ENCODE data around the gene C1orf74. TPM values are rescaled to one million over a fixed set of nuclear protein-coding genes. Genes with fewer than 3 reads are reported as not detected.
A peak's percentile ranks its signal among the peaks of the same experiment; 100 is the strongest.

The C1orf74 gene
- total RNA-seq, 2 experiments from 2014 or later = 1.9 to 2.0 TPM

GRCh38 chr1:209780268-209780667, 4.1 kb downstream of the C1orf74 start:
- Mint-ChIP-seq H3K27me3 (no peaks in the 10 kb centered on the region), H3K4me1 (peaks cover 64% of the 10 kb centered on the region), H3K27ac (peak overlapping the region; percentile 68), H3K9me3 (no peaks in the 10 kb centered on the region), H3K36me3 (ENCODE audit: low read depth) (peaks cover 75% of the 10 kb centered on the region), H3K4me3 (peak overlapping the region; percentile 27)
- CTCF ChIA-PET = interaction anchor here (1.0 to 4.7 kb wide), 3 partner anchors 12 to 31 kb away, joined by 3 to 27 read pairs (median 6); no protein-coding TSS in a partner anchor
- POLR2A ChIA-PET = no interaction called here
- no peak for DNase-seq

GRCh38 chr1:209778102-209778501, 6.3 kb downstream of the C1orf74 start:
- H3K36me3 Mint-ChIP-seq (ENCODE audit: low read depth) = peaks cover 84% of the 10 kb centered on the region
- no peak overlapping the region for H3K27ac Mint-ChIP-seq
- H3K9me3 Mint-ChIP-seq = no peaks in the 10 kb centered on the region
- ChIA-PET POLR2A (interaction anchor here (1.2 kb wide), 1 partner anchor 22 kb away, joined by 3 read pairs; the partner anchor contains the start of gene TRAF3IP3), CTCF (interaction anchor here (0.5 to 4.7 kb wide), 4 partner anchors 9 to 29 kb away, joined by 3 to 27 read pairs (median 4); no protein-coding TSS in a partner anchor)
- H3K4me3 Mint-ChIP-seq = no peak overlapping the region
- peaks cover 59% of the 10 kb centered on the region for H3K4me1 Mint-ChIP-seq
- no peak for DNase-seq
- no peaks in the 10 kb centered on the region for H3K27me3 Mint-ChIP-seq

GRCh38 chr1:209777587-209777986, 6.8 kb downstream of the C1orf74 start:
- DNase-seq = no peak
- CTCF ChIA-PET = interaction anchor here (0.5 to 4.7 kb wide), 3 partner anchors 10 to 21 kb away, joined by 3 to 27 read pairs (median 4); no protein-coding TSS in a partner anchor
- Mint-ChIP-seq H3K27me3 (no peaks in the 10 kb centered on the region), H3K27ac (peak overlapping the region; percentile 37), H3K4me1 (peaks cover 54% of the 10 kb centered on the region), H3K9me3 (no peaks in the 10 kb centered on the region), H3K4me3 (no peak overlapping the region), H3K36me3 (ENCODE audit: low read depth) (peaks cover 80% of the 10 kb centered on the region)
- POLR2A ChIA-PET = interaction anchor here (1.2 kb wide), 1 partner anchor 22 kb away, joined by 3 read pairs; the partner anchor contains the start of gene TRAF3IP3

- Mint-ChIP-seq H3K36me3 (ENCODE audit: low read depth) (peaks cover 64% of the 10 kb centered on the region), H3K4me1 (peaks cover 47% of the 10 kb centered on the region)
- no peak for DNase-seq
Observed at GRCh38 chr1:209775678-209776077, 8.7 kb downstream of the C1orf74 start.

GRCh38 chr1:209774592-209774991, 9.8 kb downstream of the C1orf74 start:
- Mint-ChIP-seq H3K27ac (peak overlapping the region; percentile 48), H3K9me3 (no peaks in the 10 kb centered on the region), H3K4me3 (no peak overlapping the region), H3K4me1 (peaks cover 42% of the 10 kb centered on the region), H3K27me3 (no peaks in the 10 kb centered on the region), H3K36me3 (ENCODE audit: low read depth) (peaks cover 55% of the 10 kb centered on the region)
- CTCF ChIA-PET = interaction anchor here (0.7 to 1.9 kb wide), 8 partner anchors 9 to 49 kb away, joined by 3 to 9 read pairs (median 4); partner anchors contain the start of gene C1orf74
- POLR2A ChIA-PET = interaction anchor here (0.7 to 1.0 kb wide), 2 partner anchors 8 to 47 kb away, joined by 4 read pairs; no protein-coding TSS in a partner anchor
- DNase-seq = no peak

More at GRCh38 chr1:209775678-209776077, 8.7 kb downstream of the C1orf74 start:
- H3K9me3 Mint-ChIP-seq = no peaks in the 10 kb centered on the region
- no peaks in the 10 kb centered on the region for H3K27me3 Mint-ChIP-seq
- POLR2A ChIA-PET = no interaction called here
- no peak overlapping the region for H3K27ac Mint-ChIP-seq
- CTCF ChIA-PET = interaction anchor here (0.9 to 1.9 kb wide), 6 partner anchors 7 to 48 kb away, joined by 3 to 9 read pairs (median 5); no protein-coding TSS in a partner anchor
- no peak overlapping the region for H3K4me3 Mint-ChIP-seq

- peaks cover 30% of the 10 kb centered on the region for H3K36me3 Mint-ChIP-seq (ENCODE audit: low read depth)
- no peak overlapping the region for H3K27ac Mint-ChIP-seq
- DNase-seq = no peak
- ChIA-PET CTCF (interaction anchor here (0.8 to 1.6 kb wide), 4 partner anchors 10 to 24 kb away, joined by 3 to 7 read pairs (median 4); partner anchors contain the start of gene C1orf74), POLR2A (interaction anchor here (0.9 to 1.1 kb wide), 2 partner anchors 11 to 15 kb away, joined by 3 read pairs; no protein-coding TSS in a partner anchor)
- peaks cover 37% of the 10 kb centered on the region for H3K4me1 Mint-ChIP-seq
- no peaks in the 10 kb centered on the region for H3K27me3 Mint-ChIP-seq
- no peaks in the 10 kb centered on the region for H3K9me3 Mint-ChIP-seq
- H3K4me3 Mint-ChIP-seq = no peak overlapping the region
Observed at GRCh38 chr1:209772126-209772525, 12.2 kb downstream of the C1orf74 start.

GRCh38 chr1:209770636-209771415, 13.5 kb downstream of the C1orf74 start:
- H3K36me3 Mint-ChIP-seq (ENCODE audit: low read depth) = peaks cover 31% of the 10 kb centered on the region
- H3K4me3 Mint-ChIP-seq = no peak overlapping the region
- no peak overlapping the region for H3K27ac Mint-ChIP-seq
- DNase-seq = no peak
- ChIA-PET CTCF (no interaction called here), POLR2A (no interaction called here)
- H3K4me1 Mint-ChIP-seq = peaks cover 43% of the 10 kb centered on the region
- no peaks in the 10 kb centered on the region for H3K27me3 Mint-ChIP-seq
- H3K9me3 Mint-ChIP-seq = no peaks in the 10 kb centered on the region

- Mint-ChIP-seq H3K4me3 (no peak overlapping the region), H3K9me3 (no peaks in the 10 kb centered on the region), H3K27ac (no peak overlapping the region), H3K4me1 (peaks cover 44% of the 10 kb centered on the region), H3K27me3 (no peaks in the 10 kb centered on the region), H3K36me3 (ENCODE audit: low read depth) (peaks cover 29% of the 10 kb centered on the region)
- DNase-seq = no peak
- ChIA-PET POLR2A (interaction anchor here (2.8 to 4.4 kb wide), 2 partner anchors 13 to 18 kb away, joined by 15 to 48 read pairs; partner anchors contain the start of gene TRAF3IP3), CTCF (interaction anchor here (2.4 to 7.5 kb wide), 3 partner anchors 9 to 16 kb away, joined by 10 to 74 read pairs (median 27); partner anchors contain the start of gene TRAF3IP3)
Observed at GRCh38 chr1:209769971-209770370, 14.4 kb downstream of the C1orf74 start.

GRCh38 chr1:209769171-209769904, 15.0 kb downstream of the C1orf74 start:
- no peak overlapping the region for H3K27ac Mint-ChIP-seq
- no peak overlapping the region for H3K4me3 Mint-ChIP-seq
- H3K27me3 Mint-ChIP-seq = no peaks in the 10 kb centered on the region
- ChIA-PET POLR2A (interaction anchor here (2.1 to 4.4 kb wide), 3 partner anchors 10 to 17 kb away, joined by 8 to 48 read pairs (median 15); partner anchors contain the start of gene TRAF3IP3), CTCF (interaction anchor here (0.9 to 7.5 kb wide), 8 partner anchors 10 to 200 kb away, joined by 3 to 74 read pairs (median 10); partner anchors contain the start of gene TRAF3IP3)
- H3K36me3 Mint-ChIP-seq (ENCODE audit: low read depth) = peaks cover 28% of the 10 kb centered on the region
- peaks cover 41% of the 10 kb centered on the region for H3K4me1 Mint-ChIP-seq
- DNase-seq = peak; percentile 88
- no peaks in the 10 kb centered on the region for H3K9me3 Mint-ChIP-seq

- DNase-seq = peak; percentile 95
Observed at GRCh38 chr1:209768354-209768774, 16.0 kb downstream of the C1orf74 start.

GRCh38 chr1:209767706-209768105, 16.7 kb downstream of the C1orf74 start:
- ChIA-PET POLR2A (interaction anchor here (0.7 to 4.4 kb wide), 6 partner anchors 9 to 464 kb away, joined by 4 to 48 read pairs (median 6); partner anchors contain the start of genes C1orf74 and TRAF3IP3), CTCF (interaction anchor here (1.3 to 7.5 kb wide), 7 partner anchors 12 to 118 kb away, joined by 3 to 74 read pairs (median 9); partner anchors contain the start of genes C1orf74 and TRAF3IP3)
- no peak overlapping the region for H3K27ac Mint-ChIP-seq
- no peak for DNase-seq
- H3K9me3 Mint-ChIP-seq = no peaks in the 10 kb centered on the region
- H3K4me1 Mint-ChIP-seq = peaks cover 50% of the 10 kb centered on the region
- peaks cover 40% of the 10 kb centered on the region for H3K36me3 Mint-ChIP-seq (ENCODE audit: low read depth)
- H3K27me3 Mint-ChIP-seq = no peaks in the 10 kb centered on the region
- no peak overlapping the region for H3K4me3 Mint-ChIP-seq

More at GRCh38 chr1:209768354-209768774, 16.0 kb downstream of the C1orf74 start:
- ChIA-PET CTCF (interaction anchor here (0.7 to 7.5 kb wide), 12 partner anchors 8 to 199 kb away, joined by 3 to 74 read pairs (median 4); partner anchors contain the start of genes C1orf74 and TRAF3IP3), POLR2A (interaction anchor here (1.2 to 4.4 kb wide), 5 partner anchors 9 to 16 kb away, joined by 4 to 48 read pairs (median 8); partner anchors contain the start of genes C1orf74 and TRAF3IP3)
- no peaks in the 10 kb centered on the region for H3K27me3 Mint-ChIP-seq
- H3K4me3 Mint-ChIP-seq = no peak overlapping the region
- H3K4me1 Mint-ChIP-seq = peaks cover 44% of the 10 kb centered on the region
- peaks cover 33% of the 10 kb centered on the region for H3K36me3 Mint-ChIP-seq (ENCODE audit: low read depth)
- H3K9me3 Mint-ChIP-seq = no peaks in the 10 kb centered on the region
- no peak overlapping the region for H3K27ac Mint-ChIP-seq

Measured in activated CD4-positive, alpha-beta T cell treated with anti-CD3 and anti-CD28 coated beads, Interleukin-2, amount 10 ng/mL, durations not matched to agents 7 days and 5 days (primary cell).